Measurements from ENCODE around the gene RRAD. TPM values are rescaled to one million over a fixed set of nuclear protein-coding genes. Genes with fewer than 3 reads are reported as not detected.

RRAD gene
- polyA plus RNA-seq, 1 donor from 2014 or later = 1.0 TPM

- Histone ChIP-seq H3K36me3 (ENCODE audit: insufficient read depth, low read length) (no peaks in the 10 kb centered on the region), H3K27me3 (ENCODE audit: insufficient read depth, low read depth, low read length) (no peaks in the 10 kb centered on the region), H3K27ac (ENCODE audit: low read length) (no peak overlapping the region), H3K4me3 (ENCODE audit: low read length) (no peak overlapping the region), H3K9me2 (ENCODE audit: insufficient read depth, low read length) (no peaks in the 10 kb centered on the region), H4K20me1 (ENCODE audit: insufficient read depth) (no peaks in the 10 kb centered on the region), H2AFZ (ENCODE audit: low read depth, low read length) (no peak overlapping the region), H3K9ac (ENCODE audit: low read length) (no peak overlapping the region), H3K79me2 (replicated peaks; ENCODE audit: insufficient read depth, low read length) (no peaks in the 10 kb centered on the region), H3F3A (ENCODE audit: insufficient read depth, low read length, poor library complexity, severe bottlenecking) (no peaks in the 10 kb centered on the region), H3K4me2 (ENCODE audit: low read length) (no peak overlapping the region), H3K9me3 (ENCODE audit: low read length) (no peaks in the 10 kb centered on the region)
- TF ChIP-seq RAD21 (conservative IDR thresholded peaks at IDR 0.05) (no peak), MXI1 (conservative IDR thresholded peaks at IDR 0.05; ENCODE audit: poor library complexity, severe bottlenecking) (no peak), TAF1 (IDR thresholded peaks at IDR 0.05; ENCODE audit: low read depth) (no peak), EZH2 (IDR thresholded peaks at IDR 0.05; ENCODE audit: borderline replicate concordance, insufficient read depth, low read length, poor library complexity, severe bottlenecking) (no peak), SMC3 (conservative IDR thresholded peaks at IDR 0.05; ENCODE audit: poor library complexity) (no peak), EP300 (conservative IDR thresholded peaks at IDR 0.05; ENCODE audit: poor library complexity, severe bottlenecking) (no peak), POLR2AphosphoS5 (IDR thresholded peaks at IDR 0.05) (no peak)
- TF ChIP-seq, protein P1, sequence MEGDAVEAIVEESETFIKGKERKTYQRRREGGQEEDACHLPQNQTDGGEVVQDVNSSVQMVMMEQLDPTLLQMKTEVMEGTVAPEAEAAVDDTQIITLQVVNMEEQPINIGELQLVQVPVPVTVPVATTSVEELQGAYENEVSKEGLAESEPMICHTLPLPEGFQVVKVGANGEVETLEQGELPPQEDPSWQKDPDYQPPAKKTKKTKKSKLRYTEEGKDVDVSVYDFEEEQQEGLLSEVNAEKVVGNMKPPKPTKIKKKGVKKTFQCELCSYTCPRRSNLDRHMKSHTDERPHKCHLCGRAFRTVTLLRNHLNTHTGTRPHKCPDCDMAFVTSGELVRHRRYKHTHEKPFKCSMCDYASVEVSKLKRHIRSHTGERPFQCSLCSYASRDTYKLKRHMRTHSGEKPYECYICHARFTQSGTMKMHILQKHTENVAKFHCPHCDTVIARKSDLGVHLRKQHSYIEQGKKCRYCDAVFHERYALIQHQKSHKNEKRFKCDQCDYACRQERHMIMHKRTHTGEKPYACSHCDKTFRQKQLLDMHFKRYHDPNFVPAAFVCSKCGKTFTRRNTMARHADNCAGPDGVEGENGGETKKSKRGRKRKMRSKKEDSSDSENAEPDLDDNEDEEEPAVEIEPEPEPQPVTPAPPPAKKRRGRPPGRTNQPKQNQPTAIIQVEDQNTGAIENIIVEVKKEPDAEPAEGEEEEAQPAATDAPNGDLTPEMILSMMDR (IDR thresholded peaks at IDR 0.05; ENCODE audit: poor library complexity, severe bottlenecking) = no peak
- TF ChIP-seq, protein P2, sequence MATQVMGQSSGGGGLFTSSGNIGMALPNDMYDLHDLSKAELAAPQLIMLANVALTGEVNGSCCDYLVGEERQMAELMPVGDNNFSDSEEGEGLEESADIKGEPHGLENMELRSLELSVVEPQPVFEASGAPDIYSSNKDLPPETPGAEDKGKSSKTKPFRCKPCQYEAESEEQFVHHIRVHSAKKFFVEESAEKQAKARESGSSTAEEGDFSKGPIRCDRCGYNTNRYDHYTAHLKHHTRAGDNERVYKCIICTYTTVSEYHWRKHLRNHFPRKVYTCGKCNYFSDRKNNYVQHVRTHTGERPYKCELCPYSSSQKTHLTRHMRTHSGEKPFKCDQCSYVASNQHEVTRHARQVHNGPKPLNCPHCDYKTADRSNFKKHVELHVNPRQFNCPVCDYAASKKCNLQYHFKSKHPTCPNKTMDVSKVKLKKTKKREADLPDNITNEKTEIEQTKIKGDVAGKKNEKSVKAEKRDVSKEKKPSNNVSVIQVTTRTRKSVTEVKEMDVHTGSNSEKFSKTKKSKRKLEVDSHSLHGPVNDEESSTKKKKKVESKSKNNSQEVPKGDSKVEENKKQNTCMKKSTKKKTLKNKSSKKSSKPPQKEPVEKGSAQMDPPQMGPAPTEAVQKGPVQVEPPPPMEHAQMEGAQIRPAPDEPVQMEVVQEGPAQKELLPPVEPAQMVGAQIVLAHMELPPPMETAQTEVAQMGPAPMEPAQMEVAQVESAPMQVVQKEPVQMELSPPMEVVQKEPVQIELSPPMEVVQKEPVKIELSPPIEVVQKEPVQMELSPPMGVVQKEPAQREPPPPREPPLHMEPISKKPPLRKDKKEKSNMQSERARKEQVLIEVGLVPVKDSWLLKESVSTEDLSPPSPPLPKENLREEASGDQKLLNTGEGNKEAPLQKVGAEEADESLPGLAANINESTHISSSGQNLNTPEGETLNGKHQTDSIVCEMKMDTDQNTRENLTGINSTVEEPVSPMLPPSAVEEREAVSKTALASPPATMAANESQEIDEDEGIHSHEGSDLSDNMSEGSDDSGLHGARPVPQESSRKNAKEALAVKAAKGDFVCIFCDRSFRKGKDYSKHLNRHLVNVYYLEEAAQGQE (IDR thresholded peaks at IDR 0.05; ENCODE audit: borderline replicate concordance) = no peak
Observed at GRCh38 chr16:66915041-66915440, 10.3 kb downstream of the RRAD start.

DNA sequence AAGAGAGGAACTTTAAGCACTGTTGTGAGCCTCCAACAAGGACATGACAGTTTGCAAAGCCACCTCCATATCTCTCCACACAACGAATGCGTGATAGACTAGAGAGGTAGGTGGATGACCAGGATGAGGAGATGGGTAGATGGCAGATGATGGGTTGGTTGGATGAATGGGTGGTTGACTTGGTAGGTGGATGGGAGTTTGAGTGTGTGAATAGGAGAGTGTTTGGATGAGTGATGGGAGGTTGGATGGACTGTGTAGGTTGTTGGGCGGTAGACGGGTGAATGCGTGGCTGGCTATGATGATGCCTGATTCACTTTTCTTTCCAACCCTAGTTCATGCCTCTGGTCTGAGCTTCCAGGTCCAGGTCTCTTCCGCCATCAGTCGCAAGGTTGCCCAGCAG is 10.8 kb downstream of the RRAD start:
- TF ChIP-seq MXI1 (conservative IDR thresholded peaks at IDR 0.05; ENCODE audit: poor library complexity, severe bottlenecking) (no peak), EZH2 (IDR thresholded peaks at IDR 0.05; ENCODE audit: borderline replicate concordance, insufficient read depth, low read length, poor library complexity, severe bottlenecking) (no peak), TAF1 (IDR thresholded peaks at IDR 0.05; ENCODE audit: low read depth) (no peak), RAD21 (conservative IDR thresholded peaks at IDR 0.05) (no peak), POLR2AphosphoS5 (IDR thresholded peaks at IDR 0.05) (no peak), SMC3 (conservative IDR thresholded peaks at IDR 0.05; ENCODE audit: poor library complexity) (no peak)
- TF ChIP-seq, protein P2 (IDR thresholded peaks at IDR 0.05; ENCODE audit: borderline replicate concordance) = no peak
- TF ChIP-seq, protein P1 (IDR thresholded peaks at IDR 0.05; ENCODE audit: poor library complexity, severe bottlenecking) = no peak
- Histone ChIP-seq H4K20me1 (ENCODE audit: insufficient read depth) (no peaks in the 10 kb centered on the region), H3K9me3 (ENCODE audit: low read length) (no peaks in the 10 kb centered on the region), H3K4me2 (ENCODE audit: low read length) (no peak overlapping the region), H3K4me3 (ENCODE audit: low read length) (no peak overlapping the region), H3K27me3 (ENCODE audit: insufficient read depth, low read depth, low read length) (no peaks in the 10 kb centered on the region), H3F3A (ENCODE audit: insufficient read depth, low read length, poor library complexity, severe bottlenecking) (no peaks in the 10 kb centered on the region), H2AFZ (ENCODE audit: low read depth, low read length) (no peak overlapping the region), H3K36me3 (ENCODE audit: insufficient read depth, low read length) (no peaks in the 10 kb centered on the region), H3K27ac (ENCODE audit: low read length) (no peak overlapping the region), H3K9ac (ENCODE audit: low read length) (no peak overlapping the region), H3K79me2 (replicated peaks; ENCODE audit: insufficient read depth, low read length) (no peaks in the 10 kb centered on the region), H3K9me2 (ENCODE audit: insufficient read depth, low read length) (no peaks in the 10 kb centered on the region)
